Right atrium auricular region (tissue), 2 donors: ENCODE results near the gene DGUOK. TPM values are rescaled to one million over a fixed set of nuclear protein-coding genes. Genes with fewer than 3 reads are reported as not detected.

ENCODE experiments used
- DNase-seq: peaks from one replicate; pipeline ENCODE4 v3.0.0-alpha.2; 2019; ENCODE audit warnings: low spot score
- H3K27ac ChIP-seq, 2 donors: fragments of 200-600 bp; sonication (generic); 1 replicate in 1 of 2; 2 replicates in 1 of 2; pipeline ENCODE4 v1.5.1; 2016 to 2019
- H3K27me3 ChIP-seq, 2 donors: fragments of 200-600 bp; sonication (generic); one replicate each; pipeline versions ENCODE4 v1.5.1 to v1.6.0; 2017 to 2019
- H3K36me3 ChIP-seq: fragments of 200-600 bp; sonication (generic); one replicate; pipeline ENCODE4 v1.5.1; 2016
- H3K4me1 ChIP-seq, 2 donors: fragments of 200-600 bp; sonication (generic); one replicate each; pipeline versions ENCODE4 v1.5.1 to v1.6.0; 2017 to 2019
- H3K4me3 ChIP-seq, 2 donors: fragments of 200-600 bp; sonication (generic); 1 replicate in 1 of 2; 2 replicates in 1 of 2; pipeline ENCODE4 v1.5.1; 2017 to 2019; ENCODE audit warnings: mild to moderate bottlenecking in 1 of 2, moderate library complexity in 1 of 2
- H3K9me3 ChIP-seq, 2 donors: fragments of 200-600 bp; sonication (generic); one replicate each; pipeline ENCODE4 v1.5.1; 2019
- total RNA-seq, 2 donors: library from RNA; depleted of rRNA; stranded (reverse); fragments of >200 nt; gene quantifications; one replicate each; pipeline ENCODE4 v1.1.0, GENCODE V29; 2016
- TF ChIP-seq, protein P1 (sequence below), 2 donors: fragments of 200-600 bp; sonication (generic); IDR thresholded peaks; one replicate each; pipeline ENCODE4 v1.5.1; 2019; ENCODE audit warnings: antibody characterized with exemption in 2 of 2

Gene DGUOK
- total RNA-seq, 2 donors from 2014 or later, result 33.7 to 36.2 TPM

DNA sequence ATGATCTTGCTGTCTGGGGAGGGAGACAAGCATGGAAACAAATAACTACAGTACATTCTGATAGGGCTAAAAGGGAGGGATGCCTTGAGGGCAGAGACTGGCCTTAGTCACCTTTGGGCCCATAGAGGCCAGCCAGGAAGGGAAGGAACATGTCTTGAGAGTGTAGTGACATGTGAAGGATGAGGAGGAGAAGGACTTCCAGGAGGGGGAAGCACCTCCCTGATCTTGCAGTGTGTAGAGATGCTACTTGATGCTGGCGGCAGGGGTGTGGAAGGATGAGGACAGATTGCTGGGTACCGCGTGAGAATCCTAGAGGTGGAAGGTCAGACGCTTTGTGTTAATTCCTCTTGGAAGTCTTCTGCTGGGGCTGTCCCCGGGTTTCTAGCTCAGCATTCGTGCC is 71.1 kb downstream of the DGUOK start:
- Histone ChIP-seq H3K9me3 (no peaks in the 10 kb centered on the region), H3K36me3 (no peaks in the 10 kb centered on the region), H3K27ac (no peak overlapping the region), H3K4me3 (no peak overlapping the region), H3K4me1 (peaks cover 0 to 27% of the 10 kb centered on the region in 2 donors), H3K27me3 (no peaks in the 10 kb centered on the region)
- no peak for DNase-seq
- TF ChIP-seq, protein P1, sequence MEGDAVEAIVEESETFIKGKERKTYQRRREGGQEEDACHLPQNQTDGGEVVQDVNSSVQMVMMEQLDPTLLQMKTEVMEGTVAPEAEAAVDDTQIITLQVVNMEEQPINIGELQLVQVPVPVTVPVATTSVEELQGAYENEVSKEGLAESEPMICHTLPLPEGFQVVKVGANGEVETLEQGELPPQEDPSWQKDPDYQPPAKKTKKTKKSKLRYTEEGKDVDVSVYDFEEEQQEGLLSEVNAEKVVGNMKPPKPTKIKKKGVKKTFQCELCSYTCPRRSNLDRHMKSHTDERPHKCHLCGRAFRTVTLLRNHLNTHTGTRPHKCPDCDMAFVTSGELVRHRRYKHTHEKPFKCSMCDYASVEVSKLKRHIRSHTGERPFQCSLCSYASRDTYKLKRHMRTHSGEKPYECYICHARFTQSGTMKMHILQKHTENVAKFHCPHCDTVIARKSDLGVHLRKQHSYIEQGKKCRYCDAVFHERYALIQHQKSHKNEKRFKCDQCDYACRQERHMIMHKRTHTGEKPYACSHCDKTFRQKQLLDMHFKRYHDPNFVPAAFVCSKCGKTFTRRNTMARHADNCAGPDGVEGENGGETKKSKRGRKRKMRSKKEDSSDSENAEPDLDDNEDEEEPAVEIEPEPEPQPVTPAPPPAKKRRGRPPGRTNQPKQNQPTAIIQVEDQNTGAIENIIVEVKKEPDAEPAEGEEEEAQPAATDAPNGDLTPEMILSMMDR (IDR thresholded peaks at IDR 0.05), result no peak

- Histone ChIP-seq H3K27ac (no peak overlapping the region), H3K4me3 (no peak overlapping the region), H3K36me3 (no peaks in the 10 kb centered on the region), H3K9me3 (no peaks in the 10 kb centered on the region), H3K4me1 (peaks cover 0 to 34% of the 10 kb centered on the region in 2 donors), H3K27me3 (no peaks in the 10 kb centered on the region)
- TF ChIP-seq, protein P1 (IDR thresholded peaks at IDR 0.05), result no peak
- no peak for DNase-seq
Observed at GRCh38 chr2:73998451-73998850, 71.8 kb downstream of the DGUOK start.

DNA sequence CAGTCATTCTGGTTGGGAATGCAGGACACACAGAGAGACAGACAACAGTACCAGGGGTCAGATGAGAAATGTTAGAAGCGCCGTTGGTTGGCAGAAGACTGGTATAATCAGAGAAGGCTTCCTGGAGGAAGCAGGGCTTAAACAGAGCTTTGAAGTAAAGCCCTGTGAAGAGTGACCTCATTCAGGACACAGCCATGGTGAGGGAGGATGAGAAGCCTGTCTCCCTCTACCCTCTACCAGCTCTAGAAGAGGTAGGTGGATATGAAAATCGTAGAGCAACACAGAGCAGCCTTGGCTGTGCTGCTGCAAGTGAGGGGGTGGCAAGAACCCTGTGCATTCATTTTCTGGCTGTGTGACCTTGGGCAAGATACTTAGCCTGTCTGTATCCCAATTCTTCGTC is 72.3 kb downstream of the DGUOK start:
- Histone ChIP-seq H3K27ac (no peak overlapping the region), H3K4me1 (peaks cover 0 to 38% of the 10 kb centered on the region in 2 donors), H3K9me3 (no peaks in the 10 kb centered on the region), H3K27me3 (no peaks in the 10 kb centered on the region), H3K36me3 (no peaks in the 10 kb centered on the region), H3K4me3 (no peak overlapping the region)
- TF ChIP-seq, protein P1 (IDR thresholded peaks at IDR 0.05), result no peak
- no peak for DNase-seq

DNA sequence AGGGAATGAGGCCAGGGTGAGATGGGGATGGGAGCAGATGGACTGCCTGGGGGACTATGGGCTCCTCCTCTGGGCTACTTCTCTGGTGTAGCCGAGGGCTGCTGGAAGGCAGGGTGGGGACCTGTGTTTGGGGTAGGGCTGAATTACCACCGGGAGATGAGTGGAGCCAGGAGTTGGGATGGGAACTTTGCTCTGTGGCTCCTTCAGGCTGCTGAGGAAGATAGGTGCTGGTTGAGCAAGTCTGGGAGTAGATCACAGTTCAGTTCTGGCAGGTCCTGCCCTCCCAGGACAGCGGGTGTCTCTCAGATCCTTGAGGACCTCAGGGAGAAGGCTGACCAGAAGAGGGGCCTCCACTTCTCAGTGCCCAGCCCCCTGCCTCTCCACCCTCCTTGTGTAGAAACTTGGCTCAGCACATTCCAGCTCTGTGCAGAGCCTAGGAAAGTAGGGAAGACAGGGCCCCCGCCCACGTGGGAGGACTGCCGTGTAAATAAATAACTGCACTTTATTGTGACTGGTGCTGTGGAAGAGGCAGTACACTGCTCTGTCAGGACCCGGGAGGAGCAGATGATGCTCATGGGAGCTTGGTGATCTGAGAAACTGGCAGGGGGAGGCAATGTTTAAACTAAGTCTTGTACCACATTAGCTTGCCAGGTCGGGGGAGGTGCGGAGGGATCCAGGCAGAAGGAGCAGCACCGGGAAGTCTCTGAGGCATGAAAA is 73.4 kb downstream of the DGUOK start:
- Histone ChIP-seq H3K4me3 (no peak overlapping the region), H3K9me3 (no peaks in the 10 kb centered on the region), H3K27me3 (no peaks in the 10 kb centered on the region), H3K4me1 (peaks cover 0 to 49% of the 10 kb centered on the region in 2 donors), H3K36me3 (no peaks in the 10 kb centered on the region), H3K27ac (no peak overlapping the region)
- TF ChIP-seq, protein P1 (IDR thresholded peaks at IDR 0.05), result no peak
- no peak for DNase-seq

DNA sequence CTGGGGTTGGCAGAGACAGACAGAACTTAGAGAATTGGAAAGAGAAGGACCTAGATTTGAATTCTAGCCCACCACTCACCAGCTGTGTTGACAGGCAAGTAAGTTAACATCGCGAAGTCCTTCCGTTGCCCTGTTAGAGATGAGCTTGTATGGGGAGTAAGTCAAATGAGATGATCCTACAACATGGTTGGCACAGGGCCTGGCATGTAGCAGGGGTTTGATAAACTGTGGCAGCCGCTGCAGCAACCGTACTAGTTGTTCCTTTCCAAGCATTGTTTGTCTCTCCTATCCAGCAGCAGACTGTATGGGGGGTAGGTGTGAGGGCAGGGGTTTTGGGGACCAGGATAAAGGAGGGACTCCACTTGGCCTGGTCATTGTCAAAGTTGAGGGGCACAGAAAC is 74.0 kb downstream of the DGUOK start:
- Histone ChIP-seq H3K4me3 (no peak overlapping the region), H3K4me1 (peaks cover 0 to 55% of the 10 kb centered on the region in 2 donors), H3K27me3 (no peaks in the 10 kb centered on the region), H3K27ac (no peak overlapping the region), H3K36me3 (no peaks in the 10 kb centered on the region), H3K9me3 (no peaks in the 10 kb centered on the region)
- TF ChIP-seq, protein P1 (IDR thresholded peaks at IDR 0.05), result no peak
- no peak for DNase-seq

DNA sequence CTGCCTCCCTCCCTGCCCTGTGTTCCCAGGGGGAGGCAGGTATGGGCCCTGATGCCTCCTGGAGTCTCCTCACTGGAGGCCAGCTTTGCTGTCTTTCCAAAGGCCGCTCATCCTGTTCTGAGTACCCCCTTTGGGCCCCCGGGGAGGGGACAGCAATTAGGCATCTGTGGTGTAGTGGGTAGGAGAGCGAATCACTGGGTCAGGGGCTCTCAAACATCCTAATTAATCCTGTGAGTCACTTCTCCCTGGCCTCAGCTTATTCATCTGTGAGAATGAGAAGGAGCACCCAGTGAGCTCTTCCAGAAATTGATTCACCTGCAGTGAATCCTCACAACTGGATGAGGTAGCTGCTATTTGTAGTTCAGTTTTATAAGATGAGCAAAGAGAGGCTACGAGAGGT is 74.4 kb downstream of the DGUOK start:
- Histone ChIP-seq H3K4me3 (no peak overlapping the region), H3K27me3 (no peaks in the 10 kb centered on the region), H3K4me1 (peaks cover 0 to 59% of the 10 kb centered on the region in 2 donors), H3K9me3 (no peaks in the 10 kb centered on the region), H3K27ac (no peak overlapping the region), H3K36me3 (no peaks in the 10 kb centered on the region)
- no peak for DNase-seq
- TF ChIP-seq, protein P1 (IDR thresholded peaks at IDR 0.05), result no peak
